ENCODE measurements around the gene ZPLD1. TPM values are rescaled to one million over a fixed set of nuclear protein-coding genes. Genes with fewer than 3 reads are reported as not detected.

ZPLD1 gene
- total and polyA plus RNA-seq, 3 experiments from 2014 or later, result not detected

GRCh38 chr3:102449930-102450329 lies 15.1 kb downstream of the ZPLD1 start:
- CTCF ChIA-PET, result no interaction called here

GRCh38 chr3:102450976-102451375 lies 16.2 kb downstream of the ZPLD1 start:
- H3K4me3 ChIP-seq (ENCODE audit: low read length), result no peak overlapping the region
- CTCF ChIA-PET, result no interaction called here
- DNase-seq, result no peak
- Mint-ChIP-seq H3K27ac (no peak overlapping the region), H3K36me3 (no peaks in the 10 kb centered on the region), H3K4me3 (no peak overlapping the region), H3K4me1 (no peaks in the 10 kb centered on the region), H3K27me3 (peaks cover 0 to 6% of the 10 kb centered on the region in 2 donors), H3K9me3 (no peaks in the 10 kb centered on the region)
- POLR2A ChIA-PET, result no interaction called here
- H3K9me3 ChIP-seq (ENCODE audit: low read length), result no peaks in the 10 kb centered on the region
- no peaks in the 10 kb centered on the region for H3K27me3 ChIP-seq (ENCODE audit: insufficient read depth, low read length, poor library complexity, severe bottlenecking)
- no peaks in the 10 kb centered on the region for H3K4me1 ChIP-seq (ENCODE audit: insufficient read depth, low read length)
- H3K27ac ChIP-seq (ENCODE audit: low read depth, low read length), result no peak overlapping the region
- H3K36me3 ChIP-seq (ENCODE audit: insufficient read depth, low read length), result no peaks in the 10 kb centered on the region

More at GRCh38 chr3:102449930-102450329, 15.1 kb downstream of the ZPLD1 start:
- no peak for DNase-seq
- no peaks in the 10 kb centered on the region for H3K9me3 ChIP-seq (ENCODE audit: low read length)
- Mint-ChIP-seq H3K36me3 (no peaks in the 10 kb centered on the region), H3K4me3 (no peak overlapping the region), H3K27ac (no peak overlapping the region), H3K4me1 (no peaks in the 10 kb centered on the region), H3K27me3 (peaks cover 0 to 3% of the 10 kb centered on the region in 2 donors), H3K9me3 (no peaks in the 10 kb centered on the region)
- H3K36me3 ChIP-seq (ENCODE audit: insufficient read depth, low read length), result no peaks in the 10 kb centered on the region
- H3K4me1 ChIP-seq (ENCODE audit: insufficient read depth, low read length), result no peaks in the 10 kb centered on the region
- POLR2A ChIA-PET, result no interaction called here
- no peak overlapping the region for H3K4me3 ChIP-seq (ENCODE audit: low read length)
- no peak overlapping the region for H3K27ac ChIP-seq (ENCODE audit: low read depth, low read length)
- H3K27me3 ChIP-seq (ENCODE audit: insufficient read depth, low read length, poor library complexity, severe bottlenecking), result no peaks in the 10 kb centered on the region

DNA sequence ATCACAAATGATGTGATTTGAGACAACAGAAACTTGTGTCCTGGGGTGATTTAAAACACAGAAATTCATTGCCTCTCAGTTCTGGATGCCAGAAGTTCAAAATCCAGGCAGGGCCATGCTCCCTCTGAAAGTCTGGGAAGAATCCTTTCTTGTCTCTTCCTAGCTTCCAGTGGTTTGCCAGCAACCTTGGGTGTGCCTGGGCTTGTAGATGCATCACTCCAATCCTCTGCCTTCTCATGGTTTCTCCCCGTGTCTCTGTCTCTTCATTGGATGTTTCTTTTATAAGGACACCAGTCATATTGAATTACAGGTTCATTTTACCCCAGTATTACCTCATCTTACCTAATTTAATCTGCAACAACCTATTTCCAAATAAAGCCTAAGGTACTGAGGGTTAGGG lies 16.7 kb downstream of the ZPLD1 start:
- POLR2A ChIA-PET, result no interaction called here
- DNase-seq, result no peak
- Mint-ChIP-seq H3K9me3 (no peaks in the 10 kb centered on the region), H3K36me3 (no peaks in the 10 kb centered on the region), H3K4me1 (no peaks in the 10 kb centered on the region), H3K27me3 (peaks cover 0 to 4% of the 10 kb centered on the region in 2 donors), H3K27ac (no peak overlapping the region), H3K4me3 (no peak overlapping the region)
- H3K4me3 ChIP-seq (ENCODE audit: low read length), result no peak overlapping the region
- H3K9me3 ChIP-seq (ENCODE audit: low read length), result no peaks in the 10 kb centered on the region
- H3K27ac ChIP-seq (ENCODE audit: low read depth, low read length), result no peak overlapping the region
- no peaks in the 10 kb centered on the region for H3K36me3 ChIP-seq (ENCODE audit: insufficient read depth, low read length)
- H3K4me1 ChIP-seq (ENCODE audit: insufficient read depth, low read length), result no peaks in the 10 kb centered on the region
- no peaks in the 10 kb centered on the region for H3K27me3 ChIP-seq (ENCODE audit: insufficient read depth, low read length, poor library complexity, severe bottlenecking)
- CTCF ChIA-PET, result no interaction called here

DNA sequence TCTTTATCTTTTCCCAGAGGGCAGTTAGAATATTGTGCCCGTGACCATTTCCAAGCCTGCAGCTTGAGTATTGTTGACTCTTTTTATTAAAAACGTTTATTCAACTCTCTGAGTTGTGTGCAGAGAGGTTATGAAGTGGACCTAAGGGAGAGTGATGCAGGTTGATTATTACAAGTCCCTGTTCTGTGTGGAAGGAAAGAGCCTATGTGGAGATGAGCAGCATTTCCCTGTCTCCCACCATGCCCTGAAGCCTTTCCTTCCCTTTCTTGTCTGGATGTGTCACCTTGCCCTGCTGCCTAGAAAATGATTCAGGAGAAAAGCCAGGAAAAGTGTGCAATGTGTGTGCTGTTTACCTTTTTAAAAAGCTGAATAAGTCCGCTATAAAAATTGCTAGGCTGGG lies 19.4 kb downstream of the ZPLD1 start:
- no peak overlapping the region for H3K27ac ChIP-seq (ENCODE audit: low read depth, low read length)
- H3K4me1 ChIP-seq (ENCODE audit: insufficient read depth, low read length), result no peaks in the 10 kb centered on the region
- H3K4me3 Mint-ChIP-seq, result no peak overlapping the region
- POLR2A ChIA-PET, result no interaction called here
- no peaks in the 10 kb centered on the region for H3K36me3 Mint-ChIP-seq
- H3K27me3 Mint-ChIP-seq, result peaks cover 0 to 3% of the 10 kb centered on the region in 2 donors
- H3K4me1 Mint-ChIP-seq, result no peaks in the 10 kb centered on the region
- CTCF ChIA-PET, result no interaction called here
- H3K36me3 ChIP-seq (ENCODE audit: insufficient read depth, low read length), result no peaks in the 10 kb centered on the region
- no peaks in the 10 kb centered on the region for H3K9me3 ChIP-seq (ENCODE audit: low read length)
- DNase-seq, result no peak
- no peak overlapping the region for H3K4me3 ChIP-seq (ENCODE audit: low read length)
- no peaks in the 10 kb centered on the region for H3K9me3 Mint-ChIP-seq
- H3K27me3 ChIP-seq (ENCODE audit: insufficient read depth, low read length, poor library complexity, severe bottlenecking), result no peaks in the 10 kb centered on the region
- H3K27ac Mint-ChIP-seq, result no peak overlapping the region

GRCh38 chr3:102457644-102458043 lies 22.8 kb downstream of the ZPLD1 start:
- no peak overlapping the region for H3K4me3 Mint-ChIP-seq
- CTCF ChIA-PET, result no interaction called here

DNA sequence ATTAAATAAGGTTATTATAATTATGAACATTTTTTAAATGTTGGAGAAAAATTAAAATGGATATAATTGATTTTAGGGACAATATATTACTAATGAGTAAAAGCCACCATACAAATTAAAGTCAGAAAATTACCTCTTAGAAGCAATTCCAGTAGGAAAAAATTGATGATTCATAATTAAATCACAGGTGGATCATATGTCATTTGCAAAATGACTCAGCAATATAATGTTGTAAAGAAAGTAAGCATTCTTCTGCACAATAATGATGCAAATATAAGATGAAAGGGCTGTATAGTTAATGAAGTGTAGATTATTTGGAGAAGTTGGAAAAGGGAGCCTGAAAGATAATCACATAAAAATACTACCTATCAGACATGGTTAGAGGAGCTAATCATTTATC lies 25.8 kb downstream of the ZPLD1 start:
- Mint-ChIP-seq H3K27ac (no peak overlapping the region), H3K36me3 (no peaks in the 10 kb centered on the region), H3K4me1 (no peaks in the 10 kb centered on the region), H3K9me3 (no peaks in the 10 kb centered on the region), H3K27me3 (peaks cover 0 to 17% of the 10 kb centered on the region in 2 donors), H3K4me3 (no peak overlapping the region)
- no peak for DNase-seq
- no peaks in the 10 kb centered on the region for H3K9me3 ChIP-seq (ENCODE audit: low read length)
- H3K4me3 ChIP-seq (ENCODE audit: low read length), result no peak overlapping the region
- POLR2A ChIA-PET, result no interaction called here
- H3K36me3 ChIP-seq (ENCODE audit: insufficient read depth, low read length), result no peaks in the 10 kb centered on the region
- CTCF ChIA-PET, result no interaction called here
- no peak overlapping the region for H3K27ac ChIP-seq (ENCODE audit: low read depth, low read length)
- H3K4me1 ChIP-seq (ENCODE audit: insufficient read depth, low read length), result no peaks in the 10 kb centered on the region
- H3K27me3 ChIP-seq (ENCODE audit: insufficient read depth, low read length, poor library complexity, severe bottlenecking), result no peaks in the 10 kb centered on the region

More at GRCh38 chr3:102457644-102458043, 22.8 kb downstream of the ZPLD1 start:
- Histone ChIP-seq H3K4me3 (ENCODE audit: low read length) (no peak overlapping the region), H3K27ac (ENCODE audit: low read depth, low read length) (no peak overlapping the region), H3K27me3 (ENCODE audit: insufficient read depth, low read length, poor library complexity, severe bottlenecking) (no peaks in the 10 kb centered on the region), H3K4me1 (ENCODE audit: insufficient read depth, low read length) (no peaks in the 10 kb centered on the region), H3K36me3 (ENCODE audit: insufficient read depth, low read length) (no peaks in the 10 kb centered on the region), H3K9me3 (ENCODE audit: low read length) (no peaks in the 10 kb centered on the region)
- no peak for DNase-seq
- POLR2A ChIA-PET, result no interaction called here
- H3K4me1 Mint-ChIP-seq, result no peaks in the 10 kb centered on the region
- H3K27ac Mint-ChIP-seq, result no peak overlapping the region
- H3K36me3 Mint-ChIP-seq, result no peaks in the 10 kb centered on the region
- H3K9me3 Mint-ChIP-seq, result no peaks in the 10 kb centered on the region
- peaks cover 0 to 4% of the 10 kb centered on the region in 2 donors for H3K27me3 Mint-ChIP-seq

DNA sequence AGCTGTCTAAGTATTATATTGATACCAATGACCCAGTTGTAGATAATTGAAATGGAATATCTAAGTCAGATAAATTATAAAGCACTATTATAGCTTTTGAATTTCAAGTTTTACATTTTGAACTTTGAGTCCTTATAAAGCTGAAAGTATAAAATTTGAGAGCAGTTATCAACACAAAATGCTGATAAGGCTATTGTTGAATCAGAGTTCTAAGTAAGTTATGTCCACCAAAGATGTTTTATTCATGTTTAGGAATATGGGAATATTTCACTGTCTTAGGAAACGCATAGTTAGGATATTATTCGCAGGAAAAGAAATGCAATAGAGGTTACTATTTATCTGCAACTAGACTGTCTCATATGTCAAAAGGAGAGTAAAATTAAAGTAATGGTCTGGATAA lies 29.4 kb downstream of the ZPLD1 start:
- H3K9me3 Mint-ChIP-seq, result peaks cover 0 to 2% (median 0%) of the 10 kb centered on the region in 5 donors
- Histone ChIP-seq H3K27ac (ENCODE audit: low read depth, low read length) (no peak overlapping the region), H3K27me3 (ENCODE audit: insufficient read depth, low read length, poor library complexity, severe bottlenecking) (no peaks in the 10 kb centered on the region), H3K9me3 (ENCODE audit: low read length) (no peaks in the 10 kb centered on the region), H3K36me3 (ENCODE audit: insufficient read depth, low read length) (no peaks in the 10 kb centered on the region), H3K4me1 (ENCODE audit: insufficient read depth, low read length) (no peaks in the 10 kb centered on the region), H3K4me3 (ENCODE audit: low read length) (no peak overlapping the region)
- no peaks in the 10 kb centered on the region for H3K4me1 Mint-ChIP-seq
- H3K36me3 Mint-ChIP-seq, result no peaks in the 10 kb centered on the region
- DNase-seq, result no peak
- POLR2A ChIA-PET, result no interaction called here
- CTCF ChIA-PET, result no interaction called here
- H3K4me3 Mint-ChIP-seq, result no peak overlapping the region
- H3K27me3 Mint-ChIP-seq, result peaks cover 2 to 29% of the 10 kb centered on the region in 2 donors
- no peak overlapping the region for H3K27ac Mint-ChIP-seq

GRCh38 chr3:102466001-102466400 lies 31.2 kb downstream of the ZPLD1 start:
- Mint-ChIP-seq H3K27me3 (peaks cover 4 to 29% of the 10 kb centered on the region in 2 donors), H3K27ac (no peak overlapping the region), H3K4me3 (no peak overlapping the region), H3K9me3 (peaks cover 0 to 2% (median 0%) of the 10 kb centered on the region in 5 donors), H3K36me3 (no peaks in the 10 kb centered on the region), H3K4me1 (no peaks in the 10 kb centered on the region)
- CTCF ChIA-PET, result no interaction called here
- Histone ChIP-seq H3K36me3 (ENCODE audit: insufficient read depth, low read length) (no peaks in the 10 kb centered on the region), H3K9me3 (ENCODE audit: low read length) (no peaks in the 10 kb centered on the region), H3K27me3 (ENCODE audit: insufficient read depth, low read length, poor library complexity, severe bottlenecking) (no peaks in the 10 kb centered on the region), H3K4me3 (ENCODE audit: low read length) (no peak overlapping the region), H3K4me1 (ENCODE audit: insufficient read depth, low read length) (no peaks in the 10 kb centered on the region), H3K27ac (ENCODE audit: low read depth, low read length) (no peak overlapping the region)
- POLR2A ChIA-PET, result no interaction called here
- no peak for DNase-seq

DNA sequence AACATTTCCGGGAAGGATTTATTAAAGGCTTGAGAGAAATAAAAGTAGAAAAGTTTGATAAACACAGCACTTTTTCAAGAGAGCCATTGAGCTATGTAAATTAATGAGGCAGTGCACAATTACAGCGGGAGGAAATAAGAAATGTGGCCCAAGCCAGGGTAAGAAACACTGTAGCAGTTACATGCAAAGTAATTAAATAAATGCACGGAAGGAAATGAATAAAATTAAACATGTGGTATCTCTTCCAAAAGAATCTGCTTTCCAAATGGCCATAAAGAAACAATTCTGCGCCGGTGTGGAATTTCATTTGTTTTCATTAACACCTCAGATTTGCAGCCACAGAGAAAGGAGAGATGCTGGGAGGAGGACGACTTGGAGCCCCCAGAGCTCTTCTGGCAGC lies 35.3 kb downstream of the ZPLD1 start:
- no peak overlapping the region for H3K4me3 Mint-ChIP-seq
- no peak overlapping the region for H3K27ac ChIP-seq (ENCODE audit: low read depth, low read length)
- no peaks in the 10 kb centered on the region for H3K4me1 Mint-ChIP-seq
- peaks cover 0 to 2% (median 0%) of the 10 kb centered on the region in 5 donors for H3K9me3 Mint-ChIP-seq
- no peaks in the 10 kb centered on the region for H3K4me1 ChIP-seq (ENCODE audit: insufficient read depth, low read length)
- H3K36me3 Mint-ChIP-seq, result no peaks in the 10 kb centered on the region
- DNase-seq, result no peak
- ChIA-PET POLR2A (no interaction called here), CTCF (no interaction called here)
- no peaks in the 10 kb centered on the region for H3K27me3 ChIP-seq (ENCODE audit: insufficient read depth, low read length, poor library complexity, severe bottlenecking)
- H3K27me3 Mint-ChIP-seq, result peaks cover 4 to 15% of the 10 kb centered on the region in 2 donors
- H3K9me3 ChIP-seq (ENCODE audit: low read length), result no peaks in the 10 kb centered on the region
- no peaks in the 10 kb centered on the region for H3K36me3 ChIP-seq (ENCODE audit: insufficient read depth, low read length)
- H3K4me3 ChIP-seq (ENCODE audit: low read length), result no peak overlapping the region
- no peak overlapping the region for H3K27ac Mint-ChIP-seq
